Measurements from ENCODE around the gene C1orf210. TPM values are rescaled to one million over a fixed set of nuclear protein-coding genes. Genes with fewer than 3 reads are reported as not detected.

Gene C1orf210
- total and polyA plus RNA-seq, 2 of the 4 experiments (the other 2 are of a cell fraction), result not detected

DNA sequence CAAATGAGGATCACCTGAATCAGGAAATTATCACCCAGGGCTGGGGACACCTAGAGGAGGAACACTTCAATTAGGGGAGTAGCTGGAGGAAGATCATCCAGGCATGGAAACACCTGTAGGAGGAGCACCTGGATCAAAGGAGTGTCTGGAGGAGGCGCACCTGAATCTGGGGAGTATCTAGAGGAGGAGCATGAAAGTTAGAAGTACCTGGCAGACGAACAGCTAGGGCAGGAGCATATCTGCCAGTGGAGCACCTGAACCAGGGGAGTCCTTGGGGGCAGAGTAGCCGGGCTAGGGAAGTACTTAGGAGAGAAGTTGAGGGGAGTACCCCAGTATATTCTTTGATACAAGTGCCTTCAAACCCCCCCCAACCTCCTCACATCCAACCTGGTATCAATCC, 1.3 kb downstream of the C1orf210 start:
- Histone ChIP-seq H3K18ac (ENCODE audit: low read depth, low read length) (no peak overlapping the region), H4K5ac (ENCODE audit: low read depth, low read length) (no peak overlapping the region), H3K23ac (ENCODE audit: low read depth, low read length) (no peak overlapping the region), H4K91ac (ENCODE audit: insufficient read depth, low read depth, low read length) (no peak overlapping the region), H3K9me1 (ENCODE audit: insufficient read depth, low read length) (no peaks in the 10 kb centered on the region), H4K8ac (ENCODE audit: low read depth in 2 of 2, low read length in 2 of 2) (no peak overlapping the region), H3K36me3 (ENCODE audit: control insufficient read depth, insufficient read depth, low read length) (no peaks in the 10 kb centered on the region), H3K9me3 (ENCODE audit: control insufficient read depth, insufficient read depth, low read length) (no peaks in the 10 kb centered on the region), H2AK9ac (replicated peaks; ENCODE audit: low read depth, low read length, poor library complexity) (no peak overlapping the region), H3K14ac (replicated peaks; ENCODE audit: low read depth, low read length) (no peak overlapping the region), H3K4me1 (ENCODE audit: control insufficient read depth, insufficient read depth, low read length) (no peaks in the 10 kb centered on the region), H3K79me1 (ENCODE audit: low read depth in 1 of 2, low read length in 2 of 2) (no peaks in the 10 kb centered on the region), H3K4me2 (ENCODE audit: low read depth, low read length) (no peak overlapping the region), H3K56ac (ENCODE audit: extremely low read depth, insufficient read depth, low read length) (no peak overlapping the region), H4K20me1 (ENCODE audit: insufficient read depth, low read length) (no peaks in the 10 kb centered on the region), H3K27me3 (ENCODE audit: control insufficient read depth, insufficient read depth, low read length) (peaks cover 34% of the 10 kb centered on the region), H3K27ac (ENCODE audit: insufficient read depth, low read length) (no peak overlapping the region), H2BK120ac (ENCODE audit: low read depth, low read length) (no peak overlapping the region), H3K4me3 (ENCODE audit: insufficient read depth, low read depth, low read length) (no peak overlapping the region), H2AFZ (replicated peaks; ENCODE audit: low read length, poor library complexity) (no peak overlapping the region), H3K4ac (ENCODE audit: low read depth, low read length) (no peak overlapping the region), H2AK5ac (ENCODE audit: low read depth, low read length) (no peak overlapping the region), H3K9ac (ENCODE audit: low read depth, low read length) (no peak overlapping the region), H2BK15ac (ENCODE audit: low read depth, low read length) (no peak overlapping the region), H2BK20ac (ENCODE audit: low read depth, low read length) (no peak overlapping the region), H2BK5ac (ENCODE audit: low read depth, low read length, poor library complexity, severe bottlenecking) (no peak overlapping the region)
- ChIA-PET CTCF (no interaction called here), POLR2A (ENCODE audit: unreplicated experiment) (no interaction called here)
- 58% methylated on average over 2 of the region's 3 CpGs; no CpG with 5 or more reads in 1 of the 2 experiments for WGBS, 2 experiments (ENCODE audit: extremely low coverage in 2 of 2, insufficient read length in 1 of 2)
- in situ Hi-C loops (cut with MboI; ENCODE audit: low sequenced_read_pairs), result no loop called here
- no TSS peak for BruUV-seq (replicated peaks)
- ATAC-seq (ENCODE audit: low read depth), result no peak
- dilution Hi-C loops (cut with HindIII; ENCODE audit: low sequenced_read_pairs, unreplicated experiment), result no loop called here
- DNase-seq, result no peak
- intact Hi-C loops (cut with micrococcal nuclease), result no loop called here
- no peak for TF ChIP-seq CHD1 (IDR thresholded peaks at IDR 0.05; ENCODE audit: low read depth, low read length)
- no peak for TF ChIP-seq POLR2A (IDR thresholded peaks at IDR 0.05; ENCODE audit: low read depth, low read length)
- no peak for TF ChIP-seq MXI1 (IDR thresholded peaks at IDR 0.05; ENCODE audit: borderline replicate concordance, low read depth, low read length)
- TF ChIP-seq RAD21 (IDR thresholded peaks at IDR 0.05; ENCODE audit: low read length), result no peak
- TF ChIP-seq, protein P1, sequence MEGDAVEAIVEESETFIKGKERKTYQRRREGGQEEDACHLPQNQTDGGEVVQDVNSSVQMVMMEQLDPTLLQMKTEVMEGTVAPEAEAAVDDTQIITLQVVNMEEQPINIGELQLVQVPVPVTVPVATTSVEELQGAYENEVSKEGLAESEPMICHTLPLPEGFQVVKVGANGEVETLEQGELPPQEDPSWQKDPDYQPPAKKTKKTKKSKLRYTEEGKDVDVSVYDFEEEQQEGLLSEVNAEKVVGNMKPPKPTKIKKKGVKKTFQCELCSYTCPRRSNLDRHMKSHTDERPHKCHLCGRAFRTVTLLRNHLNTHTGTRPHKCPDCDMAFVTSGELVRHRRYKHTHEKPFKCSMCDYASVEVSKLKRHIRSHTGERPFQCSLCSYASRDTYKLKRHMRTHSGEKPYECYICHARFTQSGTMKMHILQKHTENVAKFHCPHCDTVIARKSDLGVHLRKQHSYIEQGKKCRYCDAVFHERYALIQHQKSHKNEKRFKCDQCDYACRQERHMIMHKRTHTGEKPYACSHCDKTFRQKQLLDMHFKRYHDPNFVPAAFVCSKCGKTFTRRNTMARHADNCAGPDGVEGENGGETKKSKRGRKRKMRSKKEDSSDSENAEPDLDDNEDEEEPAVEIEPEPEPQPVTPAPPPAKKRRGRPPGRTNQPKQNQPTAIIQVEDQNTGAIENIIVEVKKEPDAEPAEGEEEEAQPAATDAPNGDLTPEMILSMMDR (conservative IDR thresholded peaks at IDR 0.05; ENCODE audit: low read depth, low read length), result no peak
- no peak for TF ChIP-seq BHLHE40 (IDR thresholded peaks at IDR 0.05; ENCODE audit: low read depth, low read length)
- TF ChIP-seq, protein P2, sequence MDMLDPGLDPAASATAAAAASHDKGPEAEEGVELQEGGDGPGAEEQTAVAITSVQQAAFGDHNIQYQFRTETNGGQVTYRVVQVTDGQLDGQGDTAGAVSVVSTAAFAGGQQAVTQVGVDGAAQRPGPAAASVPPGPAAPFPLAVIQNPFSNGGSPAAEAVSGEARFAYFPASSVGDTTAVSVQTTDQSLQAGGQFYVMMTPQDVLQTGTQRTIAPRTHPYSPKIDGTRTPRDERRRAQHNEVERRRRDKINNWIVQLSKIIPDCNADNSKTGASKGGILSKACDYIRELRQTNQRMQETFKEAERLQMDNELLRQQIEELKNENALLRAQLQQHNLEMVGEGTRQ (IDR thresholded peaks at IDR 0.05; ENCODE audit: low read depth, low read length), result no peak
